Measurements from ENCODE around the gene ENDOD1. TPM values are rescaled to one million over a fixed set of nuclear protein-coding genes. Genes with fewer than 3 reads are reported as not detected.

The ENDOD1 gene
- total RNA-seq, 1 donor from 2014 or later, result 1.9 TPM

DNA sequence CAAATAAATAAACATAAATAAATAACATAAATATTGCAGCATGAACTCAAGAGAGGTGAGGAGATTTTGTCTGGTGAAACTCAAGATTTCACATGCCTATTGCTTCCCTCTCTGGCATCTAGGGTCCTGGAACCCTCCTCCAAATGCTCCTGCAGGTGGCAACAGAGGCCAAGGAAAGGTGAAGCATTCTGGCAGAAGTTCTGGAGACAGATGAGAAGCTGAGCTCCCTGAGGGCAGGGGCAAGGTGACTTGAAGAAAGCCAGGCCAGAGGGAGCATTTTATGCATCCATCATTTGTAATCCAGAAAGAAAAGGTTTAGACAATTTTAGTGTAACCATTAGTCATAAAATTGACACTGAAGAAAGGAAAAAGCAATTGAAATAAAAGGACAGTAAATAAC, 64.9 kb downstream of the ENDOD1 start:
- Mint-ChIP-seq H3K27me3 (ENCODE audit: insufficient read depth, low read depth) (peaks cover 6% of the 10 kb centered on the region), H3K27ac (no peak overlapping the region), H3K9me3 (peaks cover 4% of the 10 kb centered on the region), H3K36me3 (no peaks in the 10 kb centered on the region), H3K4me3 (no peak overlapping the region), H3K4me1 (peaks cover 13% of the 10 kb centered on the region)
- no peaks in the 10 kb centered on the region for H3K36me3 ChIP-seq
- peaks cover 24% of the 10 kb centered on the region for H3F3A ChIP-seq (ENCODE audit: low read depth)
- H2AFZ ChIP-seq (replicated peaks), result no peak overlapping the region
- no peaks in the 10 kb centered on the region for H4K20me1 ChIP-seq (ENCODE audit: low read depth)
- H3K9ac ChIP-seq, result no peak overlapping the region
- H3K4me3 ChIP-seq, result no peak overlapping the region
- no peaks in the 10 kb centered on the region for H3K79me2 ChIP-seq (ENCODE audit: low read depth)
- peaks cover 4% of the 10 kb centered on the region for H3K4me1 ChIP-seq
- no peak overlapping the region for H3K27ac ChIP-seq
- TF ChIP-seq EZH2 (IDR thresholded peaks at IDR 0.05), result no peak
- TF ChIP-seq, protein P1, sequence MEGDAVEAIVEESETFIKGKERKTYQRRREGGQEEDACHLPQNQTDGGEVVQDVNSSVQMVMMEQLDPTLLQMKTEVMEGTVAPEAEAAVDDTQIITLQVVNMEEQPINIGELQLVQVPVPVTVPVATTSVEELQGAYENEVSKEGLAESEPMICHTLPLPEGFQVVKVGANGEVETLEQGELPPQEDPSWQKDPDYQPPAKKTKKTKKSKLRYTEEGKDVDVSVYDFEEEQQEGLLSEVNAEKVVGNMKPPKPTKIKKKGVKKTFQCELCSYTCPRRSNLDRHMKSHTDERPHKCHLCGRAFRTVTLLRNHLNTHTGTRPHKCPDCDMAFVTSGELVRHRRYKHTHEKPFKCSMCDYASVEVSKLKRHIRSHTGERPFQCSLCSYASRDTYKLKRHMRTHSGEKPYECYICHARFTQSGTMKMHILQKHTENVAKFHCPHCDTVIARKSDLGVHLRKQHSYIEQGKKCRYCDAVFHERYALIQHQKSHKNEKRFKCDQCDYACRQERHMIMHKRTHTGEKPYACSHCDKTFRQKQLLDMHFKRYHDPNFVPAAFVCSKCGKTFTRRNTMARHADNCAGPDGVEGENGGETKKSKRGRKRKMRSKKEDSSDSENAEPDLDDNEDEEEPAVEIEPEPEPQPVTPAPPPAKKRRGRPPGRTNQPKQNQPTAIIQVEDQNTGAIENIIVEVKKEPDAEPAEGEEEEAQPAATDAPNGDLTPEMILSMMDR (IDR thresholded peaks at IDR 0.05), result peak; percentile 81
- H3K4me2 ChIP-seq, result no peak overlapping the region
- DNase-seq (ENCODE audit: low spot score), result peak; percentile 80
- no peaks in the 10 kb centered on the region for H3K9me3 ChIP-seq (ENCODE audit: low read depth)
- peaks cover 13% of the 10 kb centered on the region for H3K27me3 ChIP-seq

DNA sequence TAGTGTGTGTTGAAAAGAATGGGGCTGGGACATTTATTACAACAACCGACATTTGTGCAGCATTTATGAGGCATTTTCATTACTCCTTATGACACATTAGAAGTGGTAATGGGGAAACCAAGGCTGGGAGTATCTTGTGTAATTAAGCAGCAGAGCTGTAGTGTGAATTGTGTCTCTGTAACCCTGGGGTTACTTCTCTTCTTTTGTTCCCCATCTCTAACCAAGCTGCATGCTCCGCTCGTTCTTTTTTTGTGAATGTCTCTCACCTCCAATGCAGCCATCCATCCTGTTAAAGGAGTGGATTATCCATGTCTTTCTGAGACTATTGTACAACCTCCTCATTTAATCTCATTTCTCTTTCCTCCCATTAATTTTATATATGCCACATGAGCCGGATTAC, 65.7 kb downstream of the ENDOD1 start:
- H3K9ac ChIP-seq, result no peak overlapping the region
- peaks cover 6% of the 10 kb centered on the region for H3K27me3 Mint-ChIP-seq (ENCODE audit: insufficient read depth, low read depth)
- H3K36me3 ChIP-seq, result no peaks in the 10 kb centered on the region
- H3K9me3 ChIP-seq (ENCODE audit: low read depth), result no peaks in the 10 kb centered on the region
- peaks cover 4% of the 10 kb centered on the region for H3K9me3 Mint-ChIP-seq
- H3K4me2 ChIP-seq, result no peak overlapping the region
- H3K79me2 ChIP-seq (ENCODE audit: low read depth), result no peaks in the 10 kb centered on the region
- DNase-seq (ENCODE audit: low spot score), result no peak
- H3K36me3 Mint-ChIP-seq, result no peaks in the 10 kb centered on the region
- H3K4me1 Mint-ChIP-seq, result peaks cover 11% of the 10 kb centered on the region
- H3F3A ChIP-seq (ENCODE audit: low read depth), result peaks cover 21% of the 10 kb centered on the region
- H3K4me3 ChIP-seq, result no peak overlapping the region
- H4K20me1 ChIP-seq (ENCODE audit: low read depth), result no peaks in the 10 kb centered on the region
- H3K4me3 Mint-ChIP-seq, result no peak overlapping the region
- no peaks in the 10 kb centered on the region for H3K4me1 ChIP-seq
- H3K27me3 ChIP-seq, result peaks cover 5% of the 10 kb centered on the region
- no peak overlapping the region for H2AFZ ChIP-seq (replicated peaks)
- no peak overlapping the region for H3K27ac ChIP-seq
- no peak overlapping the region for H3K27ac Mint-ChIP-seq
- TF ChIP-seq, protein P1 (IDR thresholded peaks at IDR 0.05), result no peak
- no peak for TF ChIP-seq EZH2 (IDR thresholded peaks at IDR 0.05)
- TF ChIP-seq EZH2phosphoT487 (IDR thresholded peaks at IDR 0.05), result no peak

DNA sequence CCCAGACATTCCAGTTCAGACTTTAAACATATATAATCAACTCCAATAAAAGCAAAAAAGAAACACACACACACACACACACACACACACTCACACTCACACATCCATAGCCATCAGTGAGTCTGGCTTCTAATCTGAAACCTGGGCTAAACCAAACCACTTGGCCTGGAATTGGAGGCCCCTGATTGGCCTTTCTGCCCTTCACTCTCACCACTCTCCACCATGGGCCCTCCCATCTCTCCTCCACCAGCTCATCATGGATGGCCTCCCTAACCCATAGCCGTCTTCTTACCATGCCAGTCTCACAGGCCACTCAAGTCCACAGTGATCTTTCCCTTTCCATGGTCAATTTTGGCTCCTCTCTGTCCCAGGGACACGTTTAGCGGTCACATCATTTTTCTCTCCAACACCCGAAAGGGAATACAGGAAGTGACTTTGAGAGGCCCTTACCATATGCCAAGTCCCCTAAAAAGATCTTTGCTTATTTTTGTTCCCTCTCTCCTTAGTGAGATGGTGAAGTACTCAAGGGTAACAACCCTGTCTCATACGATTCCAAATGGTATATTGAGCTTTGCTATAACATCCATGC, 66.6 kb downstream of the ENDOD1 start:
- Histone ChIP-seq H3K4me2 (no peak overlapping the region), H3K4me1 (no peaks in the 10 kb centered on the region), H3K9me3 (ENCODE audit: low read depth) (no peaks in the 10 kb centered on the region), H4K20me1 (ENCODE audit: low read depth) (no peaks in the 10 kb centered on the region), H3K27ac (no peak overlapping the region), H3K36me3 (no peaks in the 10 kb centered on the region), H3K79me2 (ENCODE audit: low read depth) (no peaks in the 10 kb centered on the region), H3K9ac (no peak overlapping the region), H3K27me3 (no peaks in the 10 kb centered on the region), H3F3A (ENCODE audit: low read depth) (peaks cover 12% of the 10 kb centered on the region), H3K4me3 (no peak overlapping the region), H2AFZ (replicated peaks) (no peak overlapping the region)
- Mint-ChIP-seq H3K4me3 (no peak overlapping the region), H3K36me3 (no peaks in the 10 kb centered on the region), H3K27me3 (ENCODE audit: insufficient read depth, low read depth) (peaks cover 6% of the 10 kb centered on the region), H3K27ac (no peak overlapping the region), H3K4me1 (peaks cover 11% of the 10 kb centered on the region), H3K9me3 (peaks cover 4% of the 10 kb centered on the region)
- TF ChIP-seq, protein P1 (IDR thresholded peaks at IDR 0.05), result no peak
- TF ChIP-seq EZH2phosphoT487 (IDR thresholded peaks at IDR 0.05), result no peak
- TF ChIP-seq EZH2 (IDR thresholded peaks at IDR 0.05), result no peak
- DNase-seq (ENCODE audit: low spot score), result no peak
